Transverse colon (tissue), 3 donors: ENCODE results near the gene SGK2.

Experiments
- CTCF ChIP-seq, 5 experiments: fragments of 200-600 bp in 3 of 5; fragments of 450-650 bp in 2 of 5; sonication (generic) in 3 of 5; IDR thresholded peaks; 1 replicate in 2 of 5; 2 replicates in 3 of 5; pipeline ENCODE4 v1.5.1; 2016 to 2017; ENCODE audit warnings: antibody characterized with exemption in 5 of 5, inconsistent platforms in 3 of 5, mild to moderate bottlenecking in 2 of 5, moderate library complexity in 1 of 5
- POLR2A ChIP-seq: fragments of 450-650 bp; IDR thresholded peaks from one replicate; pipeline ENCODE4 v1.6.1; 2016; ENCODE audit warnings: antibody characterized with exemption, mild to moderate bottlenecking, moderate library complexity

- TF ChIP-seq CTCF (IDR thresholded peaks at IDR 0.05) (no peak), POLR2A (no peak)
Observed at GRCh38 chr20:43586641-43587040, 27.8 kb downstream of the SGK2 start.
